Effector memory CD4-positive, alpha-beta T cell (primary cell): ENCODE data around the gene USP9X.
A peak's percentile ranks its signal among the peaks of the same experiment; 100 is the strongest.

ENCODE experiments used
- DNase-seq, 3 donors: peaks; one replicate each; pipeline ENCODE4 v3.0.0-alpha.2; 2020
- H3K27ac ChIP-seq: 2 replicates; pipeline ENCODE4 v1.7.0; 2013; ENCODE audit warnings: mild to moderate bottlenecking, low read length, moderate library complexity; ENCODE audit not compliant: insufficient read depth, poor library complexity, severe bottlenecking
- H3K27me3 ChIP-seq: replicated peaks from 2 replicates; pipeline ENCODE4 v1.7.0; 2013; ENCODE audit warnings: mild to moderate bottlenecking, low read length; ENCODE audit not compliant: insufficient read depth, control insufficient read depth, poor library complexity, severe bottlenecking
- H3K36me3 ChIP-seq: 2 replicates; pipeline ENCODE4 v1.7.0; 2013; ENCODE audit warnings: mild to moderate bottlenecking, low read length, moderate library complexity; ENCODE audit not compliant: control insufficient read depth, insufficient read depth
- H3K4me1 ChIP-seq: 2 replicates; pipeline ENCODE4 v1.7.0; 2013; ENCODE audit warnings: low read length, mild to moderate bottlenecking; ENCODE audit not compliant: control insufficient read depth, insufficient read depth, poor library complexity, severe bottlenecking
- H3K4me3 ChIP-seq: 2 replicates; pipeline ENCODE4 v1.7.0; 2013; ENCODE audit warnings: low read length, low read depth, mild to moderate bottlenecking; ENCODE audit not compliant: insufficient read depth, poor library complexity, severe bottlenecking
- H3K9me3 ChIP-seq: 2 replicates; pipeline ENCODE4 v1.7.0; 2013; ENCODE audit warnings: mild to moderate bottlenecking, low read length, moderate library complexity; ENCODE audit not compliant: control insufficient read depth
- total RNA-seq, 3 donors: gene quantifications; one replicate each; lab custom pipeline; 2026; lab: John Stamatoyannopoulos, UW

Gene USP9X
- total RNA-seq: 244 to 251 (median 246) reads per million in 3 donors

- Histone ChIP-seq H3K4me1 (peaks cover 8% of the 10 kb centered on the region), H3K9me3 (no peaks in the 10 kb centered on the region), H3K4me3 (peak within 1 kb of the TSS; percentile 76), H3K27ac (peak within 1 kb of the TSS; percentile 97), H3K27me3 (no peaks in the 10 kb centered on the region), H3K36me3 (no peaks in the 10 kb centered on the region)
- DNase-seq: peak; percentile 82 to 87 (median 84)
These were observed at the start of gene USP9X for GRCh38 chrX:41084893-41085511. Gene USP9X, plus strand, starts transcription at chrX:41085445. Its CDS starts 38,184 bp downstream, at chrX:41123629.

- H3K9me3 ChIP-seq: no peaks in the 10 kb centered on the region
- H3K4me1 ChIP-seq: no peaks in the 10 kb centered on the region
- no peak for DNase-seq
- no peak overlapping the region for H3K27ac ChIP-seq
- no peaks in the 10 kb centered on the region for H3K27me3 ChIP-seq
- H3K4me3 ChIP-seq: no peak overlapping the region
- no peaks in the 10 kb centered on the region for H3K36me3 ChIP-seq
These were observed 49.7 kb upstream of the USP9X start for GRCh38 chrX:41035582-41035981.

- Histone ChIP-seq H3K36me3 (no peaks in the 10 kb centered on the region), H3K9me3 (no peaks in the 10 kb centered on the region), H3K27ac (no peak overlapping the region), H3K4me3 (no peak overlapping the region), H3K27me3 (no peaks in the 10 kb centered on the region), H3K4me1 (no peaks in the 10 kb centered on the region)
- no peak for DNase-seq
These were observed 48.4 kb upstream of the USP9X start for GRCh38 chrX:41036668-41037326.

DNA sequence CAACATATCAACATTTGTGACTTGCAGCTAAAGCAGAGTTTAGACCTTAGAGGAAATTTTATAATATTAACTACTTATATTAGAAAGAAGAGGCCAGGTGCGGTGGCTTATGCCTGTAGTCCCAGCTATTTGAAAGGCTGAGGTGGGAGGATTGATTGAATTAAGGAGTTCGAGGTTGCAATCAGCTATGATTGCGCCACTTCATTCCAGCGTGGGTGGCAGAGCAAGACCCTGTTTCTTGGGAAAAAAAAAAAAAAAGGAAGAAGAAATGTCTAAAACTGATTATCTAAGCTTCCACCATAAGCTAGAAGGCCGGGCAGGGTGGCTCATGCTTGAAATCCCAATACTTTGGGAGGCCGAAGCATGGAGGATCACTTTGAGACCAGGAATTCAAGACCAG lies 42.0 kb upstream of the USP9X start:
- Histone ChIP-seq H3K27ac (no peak overlapping the region), H3K4me3 (no peak overlapping the region), H3K4me1 (no peaks in the 10 kb centered on the region), H3K36me3 (no peaks in the 10 kb centered on the region), H3K27me3 (no peaks in the 10 kb centered on the region), H3K9me3 (no peaks in the 10 kb centered on the region)
- no peak for DNase-seq

DNA sequence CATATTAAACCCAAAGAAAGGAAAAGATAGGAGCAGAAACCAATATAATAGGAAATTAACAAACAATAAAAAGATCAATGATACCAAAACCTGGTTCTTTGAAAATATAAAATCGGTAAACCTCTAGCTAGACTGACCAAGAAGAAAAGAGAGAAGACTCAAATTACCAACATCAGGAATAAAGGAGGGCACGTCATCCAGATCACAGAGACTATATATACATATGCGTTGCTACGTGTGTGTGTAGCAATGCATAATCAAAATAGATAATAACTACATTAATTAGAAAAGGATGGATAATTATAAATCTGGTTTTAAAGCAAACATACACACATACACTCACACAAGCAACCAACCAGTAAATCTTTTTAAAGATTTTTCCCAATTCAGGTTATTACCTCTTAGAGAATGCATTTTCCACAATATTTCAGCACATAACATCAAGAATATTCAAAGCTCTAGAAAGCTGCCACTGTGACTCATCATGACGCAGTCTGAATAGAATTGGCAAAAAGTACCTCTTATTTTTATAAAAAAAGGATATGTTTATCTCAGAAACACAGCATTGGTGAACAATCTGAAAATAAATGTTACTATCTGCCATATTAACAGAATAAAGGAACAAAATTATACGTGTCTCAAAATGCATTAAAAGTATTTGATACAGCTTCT lies 41.4 kb upstream of the USP9X start:
- no peaks in the 10 kb centered on the region for H3K36me3 ChIP-seq
- no peak for DNase-seq
- no peaks in the 10 kb centered on the region for H3K27me3 ChIP-seq
- H3K27ac ChIP-seq: no peak overlapping the region
- H3K9me3 ChIP-seq: no peaks in the 10 kb centered on the region
- no peak overlapping the region for H3K4me3 ChIP-seq
- H3K4me1 ChIP-seq: no peaks in the 10 kb centered on the region

DNA sequence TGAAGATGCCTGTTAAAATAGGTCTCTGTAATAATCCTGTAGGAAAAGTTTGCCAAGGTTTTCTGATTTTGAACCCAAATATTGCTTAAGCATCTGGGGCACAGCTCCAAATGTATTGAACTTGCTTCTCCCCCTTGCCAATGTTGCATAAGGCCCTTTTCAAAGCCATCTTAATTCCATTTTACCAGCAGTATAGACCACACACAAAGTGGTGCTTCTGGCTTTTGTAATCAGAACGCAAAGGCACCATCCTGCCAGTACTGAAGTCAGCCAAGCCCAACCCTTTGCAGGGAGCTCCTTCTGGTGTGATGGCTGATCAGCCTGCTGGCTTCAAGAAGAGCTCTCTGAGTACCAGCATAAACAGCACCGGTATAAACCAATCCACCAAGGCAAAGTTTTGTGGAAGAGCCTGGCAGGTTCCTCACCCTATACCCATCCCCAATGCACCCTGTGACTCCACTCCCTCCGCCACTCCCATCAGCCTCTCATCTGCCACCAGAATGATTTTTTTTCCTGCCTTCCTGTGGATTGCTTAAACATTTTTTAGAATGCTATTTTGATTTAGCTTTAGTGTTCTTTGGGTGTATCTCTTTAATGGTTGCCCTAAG lies 39.2 kb upstream of the USP9X start:
- no peaks in the 10 kb centered on the region for H3K27me3 ChIP-seq
- H3K27ac ChIP-seq: no peak overlapping the region
- H3K4me3 ChIP-seq: no peak overlapping the region
- no peaks in the 10 kb centered on the region for H3K9me3 ChIP-seq
- no peaks in the 10 kb centered on the region for H3K4me1 ChIP-seq
- no peak for DNase-seq
- no peaks in the 10 kb centered on the region for H3K36me3 ChIP-seq

- no peak overlapping the region for H3K4me3 ChIP-seq
- no peaks in the 10 kb centered on the region for H3K27me3 ChIP-seq
- no peak for DNase-seq
- no peak overlapping the region for H3K27ac ChIP-seq
- no peaks in the 10 kb centered on the region for H3K4me1 ChIP-seq
- H3K36me3 ChIP-seq: no peaks in the 10 kb centered on the region
- H3K9me3 ChIP-seq: no peaks in the 10 kb centered on the region
These were observed 37.2 kb upstream of the USP9X start for GRCh38 chrX:41047878-41048534.

- H3K27ac ChIP-seq: no peak overlapping the region
- H3K9me3 ChIP-seq: no peaks in the 10 kb centered on the region
- no peaks in the 10 kb centered on the region for H3K4me1 ChIP-seq
- H3K36me3 ChIP-seq: no peaks in the 10 kb centered on the region
- no peaks in the 10 kb centered on the region for H3K27me3 ChIP-seq
- H3K4me3 ChIP-seq: no peak overlapping the region
- no peak for DNase-seq
These were observed 34.9 kb upstream of the USP9X start for GRCh38 chrX:41050359-41050758.

DNA sequence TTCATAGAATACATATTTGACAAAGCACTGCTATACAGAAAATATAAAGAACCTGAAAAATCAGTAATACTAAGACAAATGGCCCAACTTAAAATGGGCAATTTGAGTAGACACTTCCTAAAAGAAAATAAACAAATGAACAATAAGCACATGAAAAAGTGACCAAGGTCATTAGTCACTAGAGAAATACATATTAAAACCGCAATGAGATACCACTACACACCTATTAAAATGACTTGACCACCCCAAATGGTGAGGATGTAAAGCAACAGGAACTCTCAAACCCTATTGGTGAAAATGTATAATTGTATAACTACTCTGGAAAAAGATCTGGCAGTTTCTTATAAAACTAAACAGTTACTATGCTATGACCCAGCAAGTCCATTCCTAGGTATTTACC lies 34.0 kb upstream of the USP9X start:
- no peaks in the 10 kb centered on the region for H3K27me3 ChIP-seq

More for the DNA sequence above, 34.0 kb upstream of the USP9X start:
- Histone ChIP-seq H3K36me3 (no peaks in the 10 kb centered on the region), H3K27ac (no peak overlapping the region), H3K9me3 (no peaks in the 10 kb centered on the region), H3K4me3 (no peak overlapping the region), H3K4me1 (no peaks in the 10 kb centered on the region)
- DNase-seq: no peak
